Adipose tissue (tissue), 3 donors: ENCODE data around the gene CAPN3. TPM values are rescaled to one million over a fixed set of nuclear protein-coding genes. Genes with fewer than 3 reads are reported as not detected.

Experiments
- H3K27ac ChIP-seq: one replicate; pipeline ENCODE4 v1.5.1; 2013; ENCODE audit warnings: low read depth, low read length
- WGBS, 3 donors: extraction: QIAGEN DNeasy Blood & Tissue Kit; methylation state at CpG; one replicate each; pipeline ENCODE4 v1.1.7; 2013; 5-methylcytosine and 5-hydroxymethylcytosine counted together
- polyA plus RNA-seq, 3 donors: library from polyadenylated mRNA; stranded (reverse); fragments of 200-250 nt; gene quantifications; one replicate each; pipeline ENCODE4 v1.2.3, GENCODE V29; 2013
- donor health status: healthy with polysubstance abuse.
- donor health status: Bipolar disorder and iron deficiency.
- donor health status: healthy.

Gene CAPN3
- polyA plus RNA-seq, 3 donors = 3.9 to 9.7 (median 8.3) TPM

GRCh38 chr15:42419369-42419768 is 60.1 kb downstream of the CAPN3 start:
- no peak overlapping the region for H3K27ac ChIP-seq
- 89 to 94% (median 90%) methylated on average over 7 of the region's 7 CpGs for WGBS, 3 donors

DNA sequence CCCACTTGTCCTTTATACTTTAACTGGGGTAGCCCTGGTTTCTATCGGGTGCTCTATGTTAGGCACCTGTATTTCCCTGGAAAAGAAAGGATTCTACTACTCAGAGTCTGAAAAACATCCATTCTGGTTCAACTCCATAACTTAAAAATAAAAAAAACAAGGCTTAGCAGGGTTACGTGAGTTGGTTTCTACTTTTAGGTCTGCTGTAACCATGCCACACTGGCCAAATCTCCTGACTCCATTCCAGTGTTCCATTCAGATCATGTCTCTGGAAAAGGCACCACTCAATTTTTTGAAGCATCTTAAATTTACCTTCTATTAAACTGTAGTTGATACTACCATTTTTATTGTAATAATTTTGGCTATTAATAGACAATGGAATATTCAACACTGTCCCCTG is 62.1 kb downstream of the CAPN3 start:
- WGBS, 3 donors = 85 to 98% (median 90%) methylated on average over 2 of the region's 2 CpGs
- no peak overlapping the region for H3K27ac ChIP-seq

- WGBS, 3 donors = 80 to 85% (median 82%) methylated on average over 7 of the region's 7 CpGs
- H3K27ac ChIP-seq = no peak overlapping the region
Observed at GRCh38 chr15:42427429-42428223, 68.3 kb downstream of the CAPN3 start.

DNA sequence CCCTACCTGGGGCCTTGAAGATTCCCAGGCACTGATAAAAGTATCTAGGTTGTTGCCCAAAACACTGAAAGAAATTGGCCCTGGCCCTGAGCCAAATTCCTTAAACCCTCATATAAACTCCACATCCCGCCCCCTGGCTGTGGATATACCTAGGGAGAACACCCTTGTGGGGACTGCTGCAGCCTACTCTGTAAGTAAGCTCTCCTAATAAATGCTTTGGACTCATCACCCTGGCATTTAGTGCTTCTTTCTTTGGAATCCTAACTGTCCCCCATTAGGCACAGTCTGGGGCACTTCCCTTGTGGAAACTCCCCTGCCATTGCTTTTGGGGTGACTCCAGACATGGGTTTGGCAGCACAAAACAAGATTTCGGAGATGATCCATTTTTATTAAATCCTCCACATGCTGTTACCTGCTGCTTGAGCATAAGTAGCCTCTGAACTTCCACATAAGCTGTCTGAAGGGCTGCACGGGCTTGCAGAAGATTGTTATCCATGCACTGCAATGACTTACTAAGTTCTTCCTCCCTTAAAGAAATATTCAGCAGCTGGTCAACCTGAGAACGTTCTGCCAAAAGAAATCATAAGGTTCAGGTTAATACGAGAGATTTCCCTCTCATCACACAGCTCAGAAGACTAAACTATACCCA is 85.2 kb downstream of the CAPN3 start:
- 87 to 91% (median 88%) methylated on average over 5 of the region's 5 CpGs for WGBS, 3 donors

DNA sequence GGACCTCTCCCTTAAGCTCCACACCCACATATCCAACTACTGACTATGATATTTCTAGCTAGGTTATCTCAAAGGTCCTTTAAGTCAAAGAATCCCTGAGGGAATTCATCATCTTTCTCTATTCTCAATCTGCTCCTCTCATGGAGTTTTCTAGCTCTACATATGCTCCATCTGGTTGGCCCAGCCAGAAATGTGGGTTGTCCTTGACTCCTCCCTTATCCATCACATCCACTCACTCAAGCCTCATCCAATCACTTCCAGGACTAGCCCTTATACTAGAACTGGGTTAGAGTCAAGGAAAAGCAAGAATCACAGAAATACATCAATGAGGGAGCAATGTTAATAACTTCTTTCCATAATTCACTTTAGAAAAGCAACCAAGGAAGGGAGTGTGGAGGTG is 86.2 kb downstream of the CAPN3 start:
- no peak overlapping the region for H3K27ac ChIP-seq

More for the DNA sequence above, 85.2 kb downstream of the CAPN3 start:
- H3K27ac ChIP-seq = no peak overlapping the region

- 90 to 95% (median 95%) methylated on average over 2 of the region's 2 CpGs for WGBS, 3 donors
Observed at GRCh38 chr15:42447599-42447998, 88.3 kb downstream of the CAPN3 start.

GRCh38 chr15:42448281-42448680 is 89.0 kb downstream of the CAPN3 start:
- WGBS, 3 donors = 95 to 99% (median 99%) methylated on average over 6 of the region's 6 CpGs
- no peak overlapping the region for H3K27ac ChIP-seq

More at GRCh38 chr15:42447599-42447998, 88.3 kb downstream of the CAPN3 start:
- no peak overlapping the region for H3K27ac ChIP-seq

GRCh38 chr15:42449770-42450424 is 90.6 kb downstream of the CAPN3 start:
- WGBS, 3 donors = 97% methylated on average over 13 of the region's 13 CpGs

DNA sequence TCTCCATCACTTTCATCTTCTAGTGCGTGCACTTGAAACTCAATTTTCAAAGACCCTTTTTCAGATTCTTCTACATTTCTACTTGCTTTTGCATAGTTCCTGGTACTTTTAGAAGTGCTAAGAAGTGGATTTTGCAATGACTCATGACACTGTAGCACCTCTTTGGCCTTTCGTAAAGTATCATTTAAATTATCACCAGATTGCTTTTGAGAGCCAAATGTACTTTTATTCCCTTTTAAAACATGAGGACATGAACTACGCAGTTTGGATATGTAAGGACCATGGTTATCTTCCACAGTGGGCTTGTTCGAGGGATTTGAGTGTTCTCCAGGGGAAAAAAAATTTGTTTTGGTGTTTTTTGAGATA is 91.1 kb downstream of the CAPN3 start:
- no peak overlapping the region for H3K27ac ChIP-seq

More at GRCh38 chr15:42449770-42450424, 90.6 kb downstream of the CAPN3 start:
- no peak overlapping the region for H3K27ac ChIP-seq

DNA sequence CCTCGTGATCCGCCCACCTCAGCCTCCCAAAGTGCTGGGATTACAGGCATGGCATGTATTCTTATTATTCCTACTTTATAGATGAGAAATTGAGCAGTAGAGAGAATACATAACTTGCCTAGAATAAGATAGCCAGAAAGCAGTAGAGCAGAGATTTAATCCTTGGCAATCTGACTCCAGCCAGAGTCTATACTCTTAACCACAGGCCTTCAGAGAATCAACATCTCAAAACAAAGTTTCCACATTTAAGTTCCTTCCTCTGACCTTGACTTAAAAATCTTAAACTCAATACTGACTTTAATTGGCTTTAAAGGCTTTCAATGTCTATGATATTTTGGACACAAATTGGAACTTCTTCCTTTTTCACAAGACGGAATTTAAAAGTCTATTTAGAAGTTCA is 94.5 kb downstream of the CAPN3 start:
- WGBS, 3 donors = 93 to 99% (median 94%) methylated on average over 3 of the region's 3 CpGs
- H3K27ac ChIP-seq = no peak overlapping the region

More for the DNA sequence above, 91.1 kb downstream of the CAPN3 start:
- 98 to 99% (median 98%) methylated on average over 4 of the region's 4 CpGs for WGBS, 3 donors

- H3K27ac ChIP-seq = no peak overlapping the region
Observed at GRCh38 chr15:42456531-42456930, 97.2 kb downstream of the CAPN3 start.

DNA sequence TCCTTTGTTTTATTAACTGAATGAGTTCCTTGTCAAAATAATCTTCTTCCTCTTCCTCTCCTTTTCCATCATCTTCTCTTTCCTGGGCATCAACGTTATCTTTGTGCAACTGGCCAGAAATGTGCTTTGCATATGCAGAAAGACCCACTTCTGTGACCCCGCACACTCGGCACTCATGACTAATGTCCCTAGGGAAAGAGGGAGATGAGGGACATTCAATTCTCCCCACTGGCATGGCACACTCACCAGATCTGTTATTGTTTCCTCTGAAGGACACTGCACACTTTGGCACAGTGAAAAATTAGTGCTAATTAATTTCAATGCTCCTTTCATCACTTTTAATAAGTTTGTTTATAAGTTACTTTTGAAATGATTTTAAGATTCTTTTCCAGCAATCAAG is 97.7 kb downstream of the CAPN3 start:
- WGBS, 3 donors = 36 to 54% (median 50%) methylated on average over 3 of the region's 3 CpGs
- no peak overlapping the region for H3K27ac ChIP-seq

DNA sequence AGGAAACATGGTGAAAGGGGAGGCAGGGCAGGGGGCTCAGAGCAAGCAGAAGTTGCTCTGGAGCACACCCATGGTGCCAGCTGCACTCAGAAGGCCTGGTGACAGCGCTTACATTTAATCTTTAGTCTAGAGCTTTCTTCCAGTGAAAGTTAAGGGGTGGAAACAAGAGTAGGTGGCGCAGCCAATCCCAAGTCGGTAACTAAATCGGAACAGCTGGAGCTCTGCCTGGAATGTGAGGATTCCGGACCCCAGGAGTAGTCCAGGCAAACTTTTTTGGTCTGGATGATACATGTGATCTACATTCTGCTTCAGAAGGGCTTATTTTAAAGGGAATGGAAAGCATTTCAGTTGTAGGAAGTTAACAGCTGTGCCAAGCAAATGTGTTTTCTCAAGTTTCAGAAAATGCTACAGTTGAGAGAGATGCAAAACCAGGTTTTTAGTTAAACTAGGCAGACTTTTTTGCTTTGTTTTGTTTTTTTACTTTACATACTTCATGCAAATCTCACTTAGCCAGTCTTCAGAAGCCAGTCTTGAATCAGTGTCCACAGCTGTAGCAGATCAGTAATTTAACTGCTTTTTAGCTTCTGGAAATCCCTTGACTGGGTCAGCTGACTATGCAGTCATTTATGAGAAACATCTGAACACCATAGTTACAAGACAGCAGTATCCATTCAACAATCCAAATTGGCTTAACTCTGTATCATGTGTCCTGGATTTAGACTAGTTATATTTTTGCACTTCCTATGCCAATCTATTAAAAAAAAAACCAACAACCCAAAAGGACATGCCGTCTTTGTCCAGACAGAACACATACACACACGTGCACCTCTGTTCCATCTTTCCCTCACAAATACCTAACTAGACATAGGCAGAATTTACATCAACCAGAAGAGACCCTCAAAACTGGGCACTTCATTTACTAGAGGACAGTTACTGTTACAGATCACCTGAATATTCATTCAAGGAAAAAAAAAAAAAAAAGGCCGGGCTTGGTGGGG is 98.4 kb downstream of the CAPN3 start:
- H3K27ac ChIP-seq = no peak overlapping the region
- WGBS, 3 donors = 46 to 54% (median 50%) methylated on average over 8 of the region's 8 CpGs

- WGBS, 3 donors = 58 to 71% (median 59%) methylated on average over 3 of the region's 3 CpGs
- no peak overlapping the region for H3K27ac ChIP-seq
Observed at GRCh38 chr15:42461261-42461660, 102.0 kb downstream of the CAPN3 start.

Other genes starting within 250 kb of the CAPN3 start
- gene PLA2G4F, start 202.9 kb upstream of the CAPN3 start, polyA plus RNA-seq = under 1 TPM in 2 of 3 donors, not detected in 1; 0.09 to 0.68 TPM
- gene VPS39, start 151.2 kb upstream of the CAPN3 start, polyA plus RNA-seq = 10 to 100 TPM; 20.6 to 37.3 (median 29.9) TPM
- 10 to 100 TPM in 1 of 3 donors, 1 to 10 TPM in 2; 5.1 to 10.3 (median 8.8) TPM for gene GANC, start 86.3 kb upstream of the CAPN3 start, polyA plus RNA-seq
- 10 to 100 TPM; 15.7 to 28.0 (median 23.6) TPM for gene TMEM87A, start 86.1 kb upstream of the CAPN3 start, polyA plus RNA-seq
- 10 to 100 TPM in 2 of 3 donors, 1 to 10 TPM in 1; 6.8 to 30.7 (median 24.2) TPM for gene ZNF106, start 131.6 kb downstream of the CAPN3 start, polyA plus RNA-seq
- gene SNAP23, start 136.1 kb downstream of the CAPN3 start, polyA plus RNA-seq = 10 to 100 TPM; 19.3 to 70.4 (median 38.9) TPM
- 10 to 100 TPM in 1 of 3 donors, 1 to 10 TPM in 2; 6.2 to 10.7 (median 7.3) TPM for gene LRRC57, start 189.3 kb downstream of the CAPN3 start, polyA plus RNA-seq
- 10 to 100 TPM in 2 of 3 donors, 1 to 10 TPM in 1; 8.1 to 17.8 (median 13.8) TPM for gene HAUS2, start 189.3 kb downstream of the CAPN3 start, polyA plus RNA-seq
- 10 to 100 TPM in 1 of 3 donors, 1 to 10 TPM in 1, under 1 TPM in 1; 0.78 to 15.0 (median 3.8) TPM for gene STARD9, start 216.1 kb downstream of the CAPN3 start, polyA plus RNA-seq